PC-9 (cell line): ENCODE measurements around the gene MED13L. TPM values are rescaled to one million over a fixed set of nuclear protein-coding genes. Genes with fewer than 3 reads are reported as not detected.

Experiments
- BruUV-seq: library from RNA; stranded (reverse); fragments of 400-500 nt; replicated peaks from 2 replicates; lab custom pipeline; 2021; lab: Mats Ljungman, UMichigan
- CTCF ChIA-PET: fragments of 300-600 bp; sonication (Branson Sonifier 250); formaldehyde crosslinking; loops from one replicate; lab custom pipeline; 2022; ENCODE audit warnings: antibody characterized with exemption; lab: Charles Lee
- POLR2A ChIA-PET: fragments of 300-600 bp; sonication (Branson Sonifier 250); formaldehyde crosslinking; loops from one replicate; lab custom pipeline; 2022; ENCODE audit warnings: antibody characterized with exemption; ENCODE audit not compliant: unreplicated experiment; lab: Charles Lee
- DNase-seq, 2 experiments: peaks; one replicate each; pipeline versions ENCODE4 v3.0.0 to v3.0.0-alpha.2; 2015 to 2022; ENCODE audit warnings: mixed read lengths in 1 of 2
- H2AFZ ChIP-seq: fragments of 200-600 bp; sonication (generic); 2 replicates; pipeline ENCODE4 v1.8.1; 2017; ENCODE audit warnings: antibody characterized with exemption
- H3F3A ChIP-seq: fragments of 200-600 bp; sonication (generic); 2 replicates; pipeline ENCODE4 v1.8.1; 2017; ENCODE audit warnings: antibody characterized with exemption, mild to moderate bottlenecking, low read depth; ENCODE audit not compliant: insufficient read depth
- H3K27ac ChIP-seq: fragments of 200-600 bp; sonication (generic); 2 replicates; pipeline ENCODE4 v1.6.1; 2016; ENCODE audit warnings: mixed run types
- H3K27me3 ChIP-seq: fragments of 200-600 bp; sonication (generic); 2 replicates; pipeline ENCODE4 v1.6.1; 2016; ENCODE audit warnings: low read depth, mixed run types; ENCODE audit not compliant: insufficient read depth
- H3K36me3 ChIP-seq: fragments of 200-600 bp; sonication (generic); 2 replicates; pipeline ENCODE4 v1.6.1; 2016; ENCODE audit warnings: low read depth, mixed run types
- H3K4me1 ChIP-seq: fragments of 200-600 bp; sonication (generic); replicated peaks from 2 replicates; pipeline ENCODE4 v1.6.1; 2016; ENCODE audit warnings: mixed run types; ENCODE audit not compliant: insufficient read depth
- H3K4me2 ChIP-seq: fragments of 200-600 bp; sonication (generic); 2 replicates; pipeline ENCODE4 v1.6.1; 2017; ENCODE audit warnings: mixed run types
- H3K4me3 ChIP-seq: fragments of 200-600 bp; sonication (generic); 2 replicates; pipeline ENCODE4 v1.6.1; 2016; ENCODE audit warnings: mixed run types
- H3K79me2 ChIP-seq: fragments of 200-600 bp; sonication (generic); 2 replicates; pipeline ENCODE4 v1.6.1; 2017; ENCODE audit warnings: low read depth, mixed run types
- H3K9me2 ChIP-seq: fragments of 200-600 bp; sonication (generic); 2 replicates; pipeline ENCODE4 v1.8.1; 2017; ENCODE audit warnings: mild to moderate bottlenecking; ENCODE audit not compliant: insufficient read depth
- H3K9me3 ChIP-seq: fragments of 200-600 bp; sonication (generic); 2 replicates; pipeline ENCODE4 v1.8.1; 2016; ENCODE audit warnings: low read depth; ENCODE audit not compliant: insufficient read depth
- H4K20me1 ChIP-seq: fragments of 200-600 bp; sonication (generic); 2 replicates; pipeline ENCODE4 v1.8.1; 2017; ENCODE audit not compliant: insufficient read depth
- EZH2 ChIP-seq: fragments of 200-600 bp; sonication (generic); IDR thresholded peaks from 2 replicates; pipeline ENCODE4 v1.8.0; 2017; ENCODE audit warnings: antibody characterized with exemption, low read depth
- intact Hi-C: fragments of 100-400 bp; cut with micrococcal nuclease; formaldehyde crosslinking; loops from one replicate; pipeline ENCODE4 v1.10.0; 2022; ENCODE audit not compliant: unreplicated experiment
- total RNA-seq: library from RNA; stranded (reverse); gene quantifications from 2 replicates; pipeline ENCODE4 v1.2.3, GENCODE V29; 2021
- TF ChIP-seq, protein P1 (sequence below): fragments of 200-600 bp; sonication (generic); conservative IDR thresholded peaks from 2 replicates; pipeline ENCODE4 v1.6.1; 2017; ENCODE audit warnings: mixed run types, antibody characterized with exemption, mild to moderate bottlenecking, moderate library complexity

The MED13L gene
- total RNA-seq, 1 experiment from 2014 or later = 89.5 TPM

DNA sequence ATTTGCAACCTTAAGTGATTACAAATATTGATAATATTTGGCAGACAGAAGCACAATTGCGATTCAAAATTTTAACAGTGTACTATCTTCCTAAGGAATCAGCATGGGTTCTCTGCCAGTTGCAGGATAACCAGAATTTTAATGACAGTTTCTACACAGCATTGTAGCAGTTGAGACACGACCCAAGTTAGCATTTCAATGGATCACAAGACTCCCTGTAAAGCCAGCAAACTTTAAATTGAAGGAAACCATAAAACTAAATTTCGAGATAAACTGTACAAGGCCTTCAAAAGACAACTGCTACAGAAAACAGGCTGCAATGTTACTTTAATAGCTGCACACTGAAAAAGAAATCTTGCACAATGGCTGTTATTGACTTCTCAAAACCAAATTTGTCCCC, 154.9 kb downstream of the MED13L start:
- Histone ChIP-seq H3K36me3 (no peaks in the 10 kb centered on the region), H3K4me3 (no peak overlapping the region), H3K9me3 (no peaks in the 10 kb centered on the region), H3F3A (peaks cover 4% of the 10 kb centered on the region; the same call in 1 of the 2 replicates), H3K79me2 (peaks cover 91% of the 10 kb centered on the region), H3K9me2 (no peaks in the 10 kb centered on the region), H2AFZ (no peak overlapping the region), H3K4me1 (peaks cover 22% of the 10 kb centered on the region), H4K20me1 (peaks cover 65% of the 10 kb centered on the region), H3K27ac (no peak overlapping the region), H3K27me3 (no peaks in the 10 kb centered on the region), H3K4me2 (no peak overlapping the region)
- ChIA-PET CTCF (no interaction called here), POLR2A (no interaction called here)
- BruUV-seq = no TSS peak
- intact Hi-C loops = no loop called here
- TF ChIP-seq, protein P1, sequence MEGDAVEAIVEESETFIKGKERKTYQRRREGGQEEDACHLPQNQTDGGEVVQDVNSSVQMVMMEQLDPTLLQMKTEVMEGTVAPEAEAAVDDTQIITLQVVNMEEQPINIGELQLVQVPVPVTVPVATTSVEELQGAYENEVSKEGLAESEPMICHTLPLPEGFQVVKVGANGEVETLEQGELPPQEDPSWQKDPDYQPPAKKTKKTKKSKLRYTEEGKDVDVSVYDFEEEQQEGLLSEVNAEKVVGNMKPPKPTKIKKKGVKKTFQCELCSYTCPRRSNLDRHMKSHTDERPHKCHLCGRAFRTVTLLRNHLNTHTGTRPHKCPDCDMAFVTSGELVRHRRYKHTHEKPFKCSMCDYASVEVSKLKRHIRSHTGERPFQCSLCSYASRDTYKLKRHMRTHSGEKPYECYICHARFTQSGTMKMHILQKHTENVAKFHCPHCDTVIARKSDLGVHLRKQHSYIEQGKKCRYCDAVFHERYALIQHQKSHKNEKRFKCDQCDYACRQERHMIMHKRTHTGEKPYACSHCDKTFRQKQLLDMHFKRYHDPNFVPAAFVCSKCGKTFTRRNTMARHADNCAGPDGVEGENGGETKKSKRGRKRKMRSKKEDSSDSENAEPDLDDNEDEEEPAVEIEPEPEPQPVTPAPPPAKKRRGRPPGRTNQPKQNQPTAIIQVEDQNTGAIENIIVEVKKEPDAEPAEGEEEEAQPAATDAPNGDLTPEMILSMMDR = no peak
- no peak for TF ChIP-seq EZH2
- no peak for DNase-seq

DNA sequence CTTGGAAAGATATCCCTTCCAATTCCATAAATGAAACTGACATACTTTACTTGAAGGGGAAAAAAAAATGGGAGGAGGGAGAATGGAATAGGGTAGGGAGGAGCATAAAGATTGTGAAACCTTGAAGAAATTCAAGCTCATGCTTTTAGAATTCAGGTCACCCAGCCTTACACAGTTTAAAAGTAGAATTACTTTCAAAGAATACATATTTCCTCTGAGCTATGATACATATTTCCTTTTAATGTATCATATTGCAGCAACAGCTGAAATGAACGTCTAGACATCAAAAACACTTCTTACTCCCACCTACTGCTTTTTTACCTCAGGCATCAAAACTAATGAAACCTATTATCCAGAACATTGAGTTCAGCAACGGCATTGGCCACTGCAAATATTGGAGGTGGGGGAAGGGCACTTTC, 156.0 kb downstream of the MED13L start:
- Histone ChIP-seq H2AFZ (no peak overlapping the region), H3K4me3 (no peak overlapping the region), H3K9me3 (no peaks in the 10 kb centered on the region), H3F3A (peaks cover 7% of the 10 kb centered on the region; the same call in 1 of the 2 replicates), H3K79me2 (peaks cover 95% of the 10 kb centered on the region), H3K36me3 (no peaks in the 10 kb centered on the region), H4K20me1 (peaks cover 67% of the 10 kb centered on the region), H3K9me2 (no peaks in the 10 kb centered on the region), H3K27ac (no peak overlapping the region), H3K4me2 (0 out of 2 replicates have a peak overlapping the region, but pooled peaks have one; percentile 6), H3K27me3 (no peaks in the 10 kb centered on the region), H3K4me1 (peaks cover 29% of the 10 kb centered on the region)
- TF ChIP-seq, protein P1 = no peak
- DNase-seq = no peak
- CTCF ChIA-PET = interaction anchor here (0.6 kb wide), 1 partner anchor 267 kb away, joined by 5 read pairs; no protein-coding TSS in a partner anchor
- POLR2A ChIA-PET = no interaction called here
- BruUV-seq = no TSS peak
- intact Hi-C loops = no loop called here

DNA sequence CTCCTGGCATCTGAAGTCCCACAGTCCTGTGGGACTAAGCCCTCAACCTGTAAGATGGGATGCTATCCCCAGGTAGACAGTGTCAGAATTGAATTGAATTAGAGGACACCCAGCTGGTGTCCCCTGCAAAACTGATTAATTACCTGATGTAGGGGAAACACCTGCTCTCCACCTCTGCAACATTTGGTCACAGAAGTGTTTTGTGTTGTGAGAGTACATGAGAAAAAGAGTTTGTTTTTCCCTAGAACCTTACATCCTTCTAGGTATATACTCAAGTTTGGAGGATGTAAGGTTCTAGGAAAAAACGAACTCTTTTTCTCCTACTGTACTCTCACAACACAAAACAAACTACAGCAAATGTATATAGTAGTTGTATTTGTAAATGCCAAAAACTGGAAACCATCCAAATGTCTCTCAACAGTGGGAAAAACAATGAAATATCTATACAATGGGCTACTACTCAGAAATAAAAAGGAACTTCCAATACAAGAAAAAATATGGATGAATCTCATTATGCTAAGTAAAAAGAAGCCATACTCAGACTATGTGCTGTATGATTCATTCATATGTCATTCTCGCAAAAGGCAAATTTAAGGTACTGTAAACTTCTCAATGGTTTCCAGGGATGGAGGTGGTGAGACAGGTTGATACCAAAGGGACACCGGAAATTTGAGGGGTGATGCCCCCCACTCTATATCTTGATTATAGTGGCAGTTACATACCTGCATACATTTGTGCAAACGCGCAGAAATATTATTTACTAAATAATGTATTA, 160.7 kb downstream of the MED13L start:
- no peak overlapping the region for H3K27ac ChIP-seq
- no peak overlapping the region for H2AFZ ChIP-seq
- intact Hi-C loops = no loop called here
- no peaks in the 10 kb centered on the region for H3K36me3 ChIP-seq
- H3K4me1 ChIP-seq = peaks cover 15% of the 10 kb centered on the region
- peaks cover 88% of the 10 kb centered on the region for H3K79me2 ChIP-seq
- no peak overlapping the region for H3K4me3 ChIP-seq
- H3F3A ChIP-seq = peaks cover 11% of the 10 kb centered on the region
- no peak for DNase-seq
- TF ChIP-seq, protein P1 = no peak
- TF ChIP-seq EZH2 = no peak
- H3K4me2 ChIP-seq = no peak overlapping the region
- BruUV-seq = no TSS peak
- peaks cover 66% of the 10 kb centered on the region for H4K20me1 ChIP-seq
- POLR2A ChIA-PET = interaction anchor here (0.6 kb wide), 1 partner anchor 30 kb away, joined by 14 read pairs; no protein-coding TSS in a partner anchor
- H3K9me2 ChIP-seq = no peaks in the 10 kb centered on the region
- H3K27me3 ChIP-seq = no peaks in the 10 kb centered on the region
- CTCF ChIA-PET = no interaction called here
- H3K9me3 ChIP-seq = no peaks in the 10 kb centered on the region
